HG02870 (cell line): ENCODE results near the gene AKR1C8.
"Not testable (repeated sequence)": the region's sequence is repeated elsewhere in the genome, so short reads cannot be mapped to it uniquely, and the experiment has no call there.

ENCODE experiments used
- ATAC-seq: cut with Tn5 transposase; IDR thresholded peaks from one replicate; pipeline ENCODE4 v1.9.1; 2021; ENCODE audit warnings: mild to moderate bottlenecking, moderate library complexity; ENCODE audit not compliant: unreplicated experiment

The AKR1C8 gene

DNA sequence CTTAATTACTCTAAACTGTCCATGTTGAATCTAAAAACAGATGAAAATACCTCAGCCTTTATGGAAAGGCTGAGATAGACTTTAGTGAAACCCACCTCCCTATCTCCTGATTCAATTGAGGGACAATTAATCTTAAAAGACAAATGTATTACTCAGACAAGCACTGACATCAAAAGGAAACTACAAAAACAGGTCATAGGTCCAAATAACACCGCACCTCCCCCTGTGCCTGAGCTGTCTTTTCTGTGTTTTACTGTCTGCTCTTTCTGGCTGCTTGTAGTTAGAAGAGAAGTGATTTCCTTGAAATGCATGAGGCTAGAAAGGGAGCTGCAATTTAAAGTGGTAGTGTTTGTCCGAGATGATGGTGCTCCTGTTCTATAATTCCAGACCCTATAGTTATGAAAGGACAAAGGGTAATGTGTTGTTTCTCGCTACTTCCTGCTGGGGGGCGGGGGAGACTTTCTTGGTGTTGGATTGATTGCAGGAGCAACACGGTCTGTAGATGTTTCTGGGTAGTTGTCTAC, 16.0 kb downstream of the AKR1C8 start:
- no peak for ATAC-seq

DNA sequence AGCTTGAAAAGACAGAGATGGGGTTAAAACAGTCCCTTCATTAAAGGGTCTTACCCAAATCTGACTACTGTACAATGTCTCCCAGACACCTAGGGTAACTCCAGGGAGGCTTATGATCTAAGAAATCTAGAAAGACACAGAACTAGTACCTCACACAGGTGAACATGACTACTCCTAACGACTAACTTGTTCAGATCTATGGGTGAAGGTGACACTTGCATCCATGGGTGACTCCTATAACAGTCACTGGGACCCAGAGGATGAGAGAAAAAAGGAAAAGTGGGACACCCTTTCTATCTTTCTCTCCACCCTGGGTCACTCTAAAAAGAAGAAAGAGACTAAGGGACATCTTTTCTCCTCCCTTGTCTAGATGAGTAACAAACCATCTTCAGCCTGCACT, 19.2 kb downstream of the AKR1C8 start:
- no peak for ATAC-seq

DNA sequence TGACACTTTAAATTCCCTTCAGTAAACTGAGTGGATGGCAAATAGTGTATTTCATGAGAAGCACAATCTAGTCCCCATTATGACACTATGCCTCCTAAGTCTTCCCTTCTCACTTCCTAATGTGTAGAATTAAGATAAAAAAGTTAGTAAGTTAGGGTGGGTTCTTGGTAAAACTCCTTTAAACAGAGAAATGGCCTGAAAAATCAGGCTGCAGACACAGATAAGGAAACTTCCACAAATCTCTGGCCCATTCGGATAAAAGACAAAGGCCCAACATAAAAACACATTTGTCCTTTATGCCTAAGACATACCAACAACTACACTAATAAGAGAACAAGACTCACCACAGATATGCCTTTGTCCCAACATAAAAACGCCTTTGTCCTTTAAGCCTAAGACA, 21.5 kb downstream of the AKR1C8 start:
- no peak for ATAC-seq

DNA sequence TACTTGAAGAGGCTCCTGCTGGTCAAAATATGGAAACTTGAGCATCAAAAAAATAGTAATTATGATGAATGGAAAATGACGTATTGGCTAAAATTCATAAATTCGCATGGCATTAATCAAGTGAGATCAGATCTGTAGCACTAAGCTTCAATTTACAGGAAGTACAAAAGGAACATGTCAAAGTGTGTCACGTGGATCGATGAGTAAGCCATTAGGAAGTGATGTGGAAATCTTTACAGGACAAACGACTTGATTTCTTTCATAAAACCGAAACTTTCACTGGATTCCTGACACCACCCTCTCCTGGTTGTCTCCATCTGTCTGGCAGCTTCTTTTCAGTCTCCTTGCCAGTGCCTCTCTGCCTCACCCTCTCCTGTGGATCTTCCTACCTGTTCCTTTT, 25.8 kb downstream of the AKR1C8 start:
- no peak for ATAC-seq

DNA sequence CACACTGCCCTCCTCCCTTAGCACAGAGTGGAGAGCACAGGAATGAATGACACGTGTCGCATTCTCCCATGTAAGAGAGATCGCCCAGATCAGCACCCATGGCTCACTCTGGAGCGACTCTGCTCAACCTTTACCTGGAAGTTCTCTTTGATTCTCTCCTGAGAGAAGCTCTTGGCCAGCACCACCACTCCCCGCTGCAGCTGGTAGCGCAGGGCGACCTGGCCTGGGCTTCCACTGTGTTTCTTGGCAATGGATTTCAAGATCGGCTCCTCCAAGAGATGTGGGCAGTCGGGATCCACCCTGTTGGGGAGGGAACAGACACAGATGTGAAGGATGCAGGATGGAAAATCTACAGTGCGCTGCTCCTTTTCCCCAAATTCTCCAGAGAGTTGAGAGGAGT, 27.4 kb downstream of the AKR1C8 start:
- no peak for ATAC-seq

DNA sequence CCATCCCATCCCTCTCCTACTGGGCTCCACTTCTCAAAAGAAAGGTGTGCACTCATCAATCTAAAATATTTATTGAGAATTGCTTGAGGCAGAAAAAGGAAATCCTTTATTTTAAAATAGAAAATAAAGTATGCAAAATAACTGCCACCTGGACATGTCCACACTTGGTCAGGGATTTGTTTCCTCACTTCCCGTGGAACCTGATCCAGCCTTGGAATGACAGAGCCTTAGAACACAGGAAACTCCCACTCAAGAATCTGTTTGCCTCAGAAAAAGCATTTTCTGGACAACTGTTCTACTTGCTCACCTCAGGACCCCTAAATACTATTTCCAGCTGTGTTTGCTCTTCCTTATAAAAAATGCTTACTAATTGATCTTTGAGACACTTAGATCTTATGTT, 29.0 kb downstream of the AKR1C8 start:
- no peak for ATAC-seq

DNA sequence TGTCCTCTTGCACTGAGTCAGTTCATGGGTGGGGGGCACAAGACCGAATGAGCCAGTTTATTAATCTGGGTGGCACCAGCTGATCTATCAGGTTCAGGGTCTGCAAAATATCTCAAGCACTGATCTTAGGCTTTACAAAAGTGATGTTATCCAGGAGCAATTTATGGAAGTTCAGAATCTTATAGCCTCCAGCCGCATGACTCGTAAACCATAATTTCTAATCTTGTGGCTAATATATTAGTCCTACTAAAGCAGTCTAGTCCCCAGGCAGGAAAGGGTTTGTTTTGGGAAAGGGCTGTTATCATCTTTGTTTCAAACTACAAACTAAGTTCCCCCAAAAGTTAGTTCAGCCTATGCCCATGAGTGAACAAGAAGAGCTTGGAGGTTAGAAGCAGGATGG, 33.9 kb downstream of the AKR1C8 start:
- ATAC-seq: no peak

DNA sequence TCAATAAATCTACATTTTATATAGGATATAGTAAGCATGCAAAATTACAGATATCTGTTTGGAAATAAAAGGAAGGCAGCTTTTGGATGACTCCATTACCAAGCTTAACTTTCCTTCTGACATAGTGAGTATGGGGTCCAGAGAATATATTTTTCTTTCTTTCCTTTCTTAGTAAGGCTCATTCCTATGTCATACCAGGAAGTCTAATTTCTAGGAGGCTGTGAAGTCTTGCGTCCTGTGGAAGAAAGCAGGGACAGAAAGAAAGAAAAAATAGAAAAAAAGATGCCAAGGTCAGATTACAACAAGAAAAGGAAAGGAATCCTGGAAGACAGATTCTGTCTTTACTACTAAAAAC, 36.3 kb downstream of the AKR1C8 start:
- no peak for ATAC-seq

DNA sequence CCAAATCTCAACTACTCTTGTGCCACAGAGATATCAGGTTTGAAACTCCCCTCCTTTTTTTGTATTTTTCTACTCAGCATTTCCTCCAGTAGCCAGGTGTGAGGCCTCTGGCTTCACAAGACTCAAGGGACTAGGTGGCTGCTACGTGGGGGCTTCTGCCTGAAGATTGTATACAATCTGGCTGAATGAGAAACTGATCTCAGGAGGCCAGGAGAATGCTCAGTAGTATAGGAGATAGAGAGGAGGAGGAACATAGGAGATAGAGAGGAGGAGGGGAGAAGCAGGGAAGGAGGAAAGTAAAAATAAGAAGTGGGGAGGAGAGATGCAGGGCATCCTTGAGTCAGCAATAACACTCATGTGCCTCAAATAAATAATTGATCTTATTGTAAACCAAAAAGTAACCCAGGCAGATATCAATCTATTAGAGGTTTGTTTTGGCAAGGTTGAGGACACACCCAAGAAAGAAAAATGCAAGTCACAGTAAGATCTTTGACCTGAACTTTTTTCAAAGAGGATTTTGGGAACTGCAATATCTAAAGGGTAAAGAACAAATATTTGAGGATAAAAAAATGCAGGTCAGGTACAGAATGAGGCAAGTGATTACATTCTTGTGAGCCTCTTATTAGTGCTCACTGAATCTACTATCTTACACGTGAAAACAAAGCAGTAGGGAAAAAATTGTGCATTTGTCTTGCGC, 36.8 kb downstream of the AKR1C8 start:
- ATAC-seq: no peak

DNA sequence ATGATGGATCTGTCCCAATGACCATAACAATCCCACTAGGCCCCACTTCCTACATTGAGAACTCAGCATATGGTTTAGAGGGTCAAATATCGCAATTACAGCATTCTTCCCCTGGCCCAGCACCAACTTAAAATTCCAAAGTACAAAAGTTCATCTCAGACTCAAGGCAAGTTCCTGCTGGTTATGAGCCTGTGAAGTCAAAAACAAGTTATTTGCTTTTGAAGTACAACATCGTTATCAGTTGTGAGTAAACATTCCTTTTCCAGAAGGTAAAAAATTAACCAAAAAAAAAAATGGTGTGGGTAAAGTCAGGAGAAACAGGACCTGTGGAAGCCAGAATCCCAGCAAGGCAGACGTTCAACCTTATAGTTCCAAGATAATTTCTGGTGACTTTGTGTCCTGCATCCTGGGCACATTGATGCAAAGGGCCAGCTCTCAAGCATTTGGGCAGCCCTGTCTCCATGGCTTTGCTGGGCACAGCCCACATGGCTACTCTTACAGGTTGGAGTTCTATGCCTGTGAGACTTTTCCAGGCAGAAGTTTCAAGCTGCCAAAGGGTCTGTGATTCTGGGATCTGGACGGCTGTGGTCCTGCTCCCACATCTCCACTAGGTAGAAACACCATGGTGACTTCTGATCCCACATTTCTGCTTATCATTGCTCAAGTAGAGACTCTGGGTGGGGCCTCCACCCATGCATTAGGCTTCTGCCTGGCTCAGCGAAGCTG, 37.5 kb downstream of the AKR1C8 start:
- no peak for ATAC-seq

DNA sequence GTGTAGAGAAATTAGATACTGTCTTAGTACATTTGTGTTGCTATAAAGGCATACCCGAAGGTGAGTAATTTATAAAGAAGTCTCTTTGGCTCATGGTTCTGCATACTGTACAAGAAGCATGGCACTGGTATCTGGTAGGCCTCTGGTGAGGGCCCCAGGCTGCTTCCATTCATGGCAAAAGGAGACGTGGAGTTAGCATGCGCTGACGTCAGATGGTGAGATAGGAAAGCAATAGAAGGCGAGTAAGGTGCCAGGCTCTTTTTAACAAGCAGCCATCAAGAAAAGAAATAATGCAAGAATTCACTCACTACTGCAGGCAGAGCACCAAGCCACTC, 38.1 kb downstream of the AKR1C8 start:
- ATAC-seq: no peak

DNA sequence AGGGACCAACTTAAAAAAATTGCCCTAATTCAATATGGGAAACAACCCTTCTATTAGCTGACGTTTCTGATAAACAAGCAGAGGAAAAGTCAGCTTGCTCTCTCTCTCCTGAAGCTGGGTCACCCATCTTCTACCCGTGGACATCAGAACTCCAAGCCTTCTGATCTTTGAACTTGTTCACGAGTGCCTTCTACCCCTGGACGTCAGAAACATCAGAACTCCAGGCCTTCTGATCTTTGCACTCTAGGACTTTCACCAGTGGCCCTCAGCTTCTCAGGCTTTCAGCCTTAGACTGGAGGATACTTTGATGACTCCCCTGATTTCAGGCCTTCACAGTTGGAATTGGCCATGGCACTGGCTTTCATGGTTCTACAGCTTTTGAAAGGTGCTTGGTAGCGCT, 41.8 kb downstream of the AKR1C8 start:
- no peak for ATAC-seq

DNA sequence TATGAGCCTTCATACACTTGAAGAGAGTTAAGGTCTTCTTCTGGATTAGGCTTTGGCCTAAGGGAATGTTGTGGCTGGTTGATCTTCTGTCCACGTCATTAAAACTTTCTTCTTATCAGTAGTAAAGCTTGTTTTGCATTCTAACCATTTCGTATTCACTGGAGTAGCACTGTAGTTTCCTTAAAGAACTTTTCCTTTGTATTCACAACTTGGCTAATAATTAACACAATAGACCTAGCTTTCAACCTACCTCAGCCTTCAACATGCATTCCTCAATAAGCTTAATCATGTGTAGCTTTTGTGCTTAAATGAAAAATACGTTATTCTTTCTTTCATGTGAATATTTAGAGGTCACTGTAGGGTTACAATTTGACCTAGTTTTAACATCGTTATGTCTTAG, 42.8 kb downstream of the AKR1C8 start:
- ATAC-seq: no peak

DNA sequence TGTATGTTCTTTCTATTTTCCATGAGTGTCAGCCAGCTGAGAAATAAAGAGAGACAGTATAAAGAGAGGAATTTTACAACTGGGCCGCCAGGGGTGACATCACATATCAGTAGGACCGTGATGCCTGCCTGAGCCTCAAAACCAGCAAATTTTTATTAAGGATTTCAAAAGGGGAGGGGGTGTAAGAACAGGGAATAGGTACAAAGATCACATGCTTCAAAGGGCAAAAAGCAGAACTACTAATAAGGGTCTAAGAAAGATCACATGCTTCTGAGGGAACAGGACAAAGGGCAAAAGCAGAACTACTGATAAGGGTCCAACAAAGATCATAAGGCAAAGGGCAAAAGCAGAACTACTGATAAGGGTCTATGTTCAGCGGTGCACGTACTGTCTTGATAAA, 47.3 kb downstream of the AKR1C8 start:
- not testable (repeated sequence) for ATAC-seq

DNA sequence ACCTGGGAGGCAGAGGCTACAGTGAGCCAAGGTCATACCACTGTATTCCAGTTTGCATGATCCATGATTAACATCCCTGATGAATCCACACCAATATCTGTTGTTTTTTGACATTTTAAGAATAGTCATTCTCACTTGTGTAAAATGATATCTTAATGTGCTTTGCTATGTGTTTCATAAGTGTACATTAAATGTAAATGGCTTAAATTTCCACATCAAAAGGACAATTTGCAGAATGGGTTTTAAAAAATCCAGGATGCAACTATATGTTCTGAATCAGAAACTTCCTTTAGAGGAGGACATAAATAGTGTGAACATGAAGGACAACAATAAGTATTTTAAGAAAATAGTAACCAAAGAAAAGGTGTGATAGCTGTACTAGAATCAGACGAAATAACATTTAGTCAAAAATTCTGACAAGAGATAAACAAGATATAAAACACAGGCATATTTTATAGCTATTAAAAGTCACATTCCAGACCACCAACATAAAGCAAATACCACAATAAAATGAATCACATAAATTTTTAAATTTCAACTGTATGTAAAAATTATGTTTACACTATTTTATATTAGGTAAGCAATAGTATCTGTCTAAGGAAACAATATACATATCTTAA, 48.4 kb downstream of the AKR1C8 start:
- no peak for ATAC-seq

DNA sequence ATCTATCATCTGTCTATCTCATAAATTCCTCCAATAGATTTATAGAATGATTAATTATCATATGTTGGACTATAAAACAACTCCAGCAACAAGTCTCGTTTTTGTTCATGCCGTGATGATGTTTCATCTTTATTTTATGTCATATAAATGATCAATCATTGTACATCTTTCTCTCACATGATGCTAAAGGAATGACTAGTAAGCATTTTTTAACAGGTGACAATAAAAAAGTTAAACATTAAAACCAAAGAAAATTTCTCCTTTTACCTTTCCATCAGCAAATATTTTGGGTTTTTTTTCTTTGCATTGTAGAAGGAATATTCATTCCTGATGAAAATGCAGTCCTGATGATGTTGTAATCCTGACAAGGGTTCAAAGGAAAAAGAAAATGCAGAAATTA, 49.4 kb downstream of the AKR1C8 start:
- no peak for ATAC-seq

DNA sequence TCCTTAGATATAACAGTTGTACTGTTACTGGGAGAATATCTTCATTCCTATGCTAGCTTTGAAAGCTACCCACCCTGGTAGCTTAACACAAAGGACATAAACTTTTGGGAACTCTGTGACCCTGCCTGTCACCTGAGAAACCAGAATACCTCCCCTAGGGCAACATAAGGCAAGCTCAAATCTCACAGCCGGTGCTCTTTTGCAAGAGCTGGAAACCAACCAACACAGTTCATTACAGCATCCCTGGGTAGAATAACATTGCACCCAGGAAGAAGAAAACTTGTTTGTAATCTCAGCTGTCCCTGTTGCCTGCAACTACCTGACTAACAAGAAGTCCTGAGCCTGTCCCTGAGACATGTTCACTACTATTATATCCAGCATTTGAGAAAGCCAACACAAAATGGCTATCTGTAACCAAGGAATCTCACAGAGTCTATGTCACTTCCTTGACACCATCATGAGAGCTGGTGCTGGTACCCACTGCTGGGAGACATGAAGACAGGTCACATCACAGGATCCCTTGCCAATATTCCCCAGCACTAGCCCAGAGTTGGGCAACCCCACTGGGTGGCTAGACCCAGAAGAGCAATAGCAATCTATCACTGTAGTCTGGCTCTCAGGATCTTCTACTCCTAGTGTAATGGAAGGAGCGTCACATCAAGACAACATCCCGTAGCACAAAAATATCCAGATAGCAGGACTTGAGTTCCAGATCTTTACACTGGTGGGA, 59.5 kb downstream of the AKR1C8 start:
- ATAC-seq: no peak

DNA sequence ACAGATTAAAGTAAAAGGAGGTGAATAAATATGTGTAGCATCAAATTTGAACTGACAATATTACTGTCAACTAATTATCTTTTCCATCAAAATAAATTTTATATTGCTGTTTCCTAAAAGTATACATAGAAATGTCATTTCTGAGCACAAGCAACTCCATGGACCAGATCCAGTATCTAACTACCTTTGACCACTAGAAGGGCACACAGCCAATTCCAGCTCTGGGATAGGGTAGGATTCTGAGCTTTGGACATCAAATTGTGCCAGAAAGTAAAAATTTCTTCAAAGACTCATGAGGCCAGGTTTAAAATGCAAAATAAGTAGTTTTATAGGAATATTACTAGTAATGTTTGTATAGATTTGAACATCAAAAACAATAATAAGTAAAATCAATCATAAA, 61.1 kb downstream of the AKR1C8 start:
- no peak for ATAC-seq

DNA sequence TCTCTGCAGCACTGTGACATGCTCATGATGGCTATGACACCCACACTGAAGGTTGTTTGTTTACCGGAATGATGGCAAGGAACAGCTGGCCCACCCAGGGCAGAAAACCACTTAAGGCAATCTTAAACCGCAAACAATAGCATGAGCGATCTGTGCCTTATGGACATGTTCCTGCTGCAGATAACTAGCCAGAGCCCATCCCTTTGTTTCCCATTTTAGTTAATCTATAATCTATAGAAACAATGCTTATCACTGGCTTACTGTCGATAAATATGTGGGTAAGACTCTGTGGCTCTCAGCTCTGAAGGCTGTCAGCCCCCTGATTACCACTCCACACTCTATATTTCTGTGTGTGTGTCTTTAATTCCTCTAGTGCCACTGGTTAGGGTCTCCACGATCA, 65.0 kb downstream of the AKR1C8 start:
- not testable (repeated sequence) for ATAC-seq

DNA sequence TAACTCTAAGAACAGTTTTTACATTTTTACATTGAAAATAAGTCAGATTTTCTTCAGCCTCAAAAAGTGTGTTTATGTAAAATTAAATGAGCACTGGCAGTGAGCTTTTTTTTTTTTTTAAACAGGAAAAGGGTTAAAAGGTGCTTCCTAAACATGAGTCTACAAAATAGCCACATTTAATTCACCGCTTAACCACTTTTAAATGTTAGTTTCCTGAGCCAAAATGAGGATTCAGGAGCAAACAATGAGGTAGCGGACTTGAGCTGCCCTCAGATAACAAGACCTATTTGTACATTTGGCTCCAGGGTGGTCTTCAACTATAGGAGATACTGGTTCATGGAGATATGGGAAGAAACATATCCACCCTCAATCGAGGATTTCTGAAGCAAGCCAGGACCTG, 67.9 kb downstream of the AKR1C8 start:
- no peak for ATAC-seq

DNA sequence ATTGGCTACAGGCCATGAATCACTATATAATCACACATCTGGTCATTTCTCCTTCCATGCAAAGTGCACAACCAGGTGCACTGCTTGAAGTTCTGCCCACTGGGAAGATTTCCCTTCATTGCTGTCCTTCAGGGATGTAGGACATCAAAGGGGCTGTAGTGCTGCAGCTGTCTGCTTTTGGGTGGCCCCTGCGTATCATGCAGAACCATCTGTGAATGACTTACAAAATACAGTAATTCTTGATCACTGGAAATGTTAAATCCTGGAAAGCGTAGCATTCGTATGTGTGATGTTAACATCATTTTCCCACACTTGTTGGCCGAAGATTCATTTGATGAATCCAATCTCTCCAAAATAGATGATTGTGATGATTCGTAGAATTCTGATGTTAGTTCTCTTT, 68.3 kb downstream of the AKR1C8 start:
- ATAC-seq: no peak

DNA sequence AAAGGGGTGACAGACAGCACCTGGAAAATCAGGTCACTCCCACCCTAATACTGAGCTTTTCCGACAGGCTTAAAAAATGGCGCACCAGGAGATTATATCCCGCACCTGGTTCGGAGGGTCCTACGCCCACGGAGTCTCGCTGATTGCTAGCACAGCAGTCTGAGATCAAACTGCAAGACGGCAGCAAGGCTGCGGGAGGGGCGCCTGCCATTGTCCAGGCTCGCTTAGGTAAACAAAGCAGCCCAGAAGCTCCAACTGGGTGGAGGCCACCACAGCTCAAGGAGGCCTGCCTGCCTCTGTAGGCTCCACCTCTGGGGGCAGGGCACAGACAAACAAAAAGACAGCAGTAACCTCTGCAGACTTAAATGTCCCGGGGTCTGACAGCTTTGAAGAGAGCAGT, 75.1 kb downstream of the AKR1C8 start:
- not testable (repeated sequence) for ATAC-seq
